Upper lobe of left lung (tissue), 6 donors: Measurements from ENCODE around the gene CDC14A. TPM values are rescaled to one million over a fixed set of nuclear protein-coding genes. Genes with fewer than 3 reads are reported as not detected.

Source experiments
- ATAC-seq, 2 donors: fragments of 200-7000 bp; cut with Tn5 transposase; one replicate each; pipeline ENCODE4 v1.9.1; 2022; ENCODE audit warnings: mild to moderate bottlenecking in 2 of 2, moderate library complexity in 2 of 2; ENCODE audit not compliant: low FRiP score in 2 of 2
- DNase-seq, 2 donors: peaks; one replicate each; pipeline ENCODE4 v3.0.0-alpha.2; 2019 to 2020
- H3K27ac ChIP-seq, 4 donors: fragments of 200-600 bp; sonication (generic); one replicate each; pipeline ENCODE4 v1.5.1; 2016 to 2019
- H3K27me3 ChIP-seq, 4 donors: fragments of 200-600 bp; sonication (generic); one replicate each; pipeline ENCODE4 v1.5.1; 2017 to 2019
- H3K36me3 ChIP-seq, 4 donors: fragments of 200-600 bp; sonication (generic); one replicate each; pipeline ENCODE4 v1.5.1; 2016 to 2019
- H3K4me1 ChIP-seq, 4 donors: fragments of 200-600 bp; sonication (generic); one replicate each; pipeline ENCODE4 v1.5.1; 2018 to 2019
- H3K4me3 ChIP-seq, 4 donors: fragments of 200-600 bp; sonication (generic); one replicate each; pipeline ENCODE4 v1.5.1; 2017 to 2019; ENCODE audit warnings: mild to moderate bottlenecking in 2 of 4, moderate library complexity in 1 of 4
- H3K9me3 ChIP-seq, 4 donors: fragments of 200-600 bp; sonication (generic); one replicate each; pipeline ENCODE4 v1.5.1; 2018 to 2019
- EP300 ChIP-seq, 4 donors: sonication (generic); formaldehyde crosslinking; IDR thresholded peaks; one replicate each; pipeline ENCODE4 v1.5.1; 2017; ENCODE audit warnings: antibody characterized with exemption in 4 of 4, control low read depth in 2 of 4
- POLR2A ChIP-seq, 4 donors: fragments of 450-650 bp; IDR thresholded peaks; one replicate each; pipeline ENCODE4 v1.5.1; 2016 to 2017; ENCODE audit warnings: antibody characterized with exemption in 4 of 4, mild to moderate bottlenecking in 2 of 4
- POLR2AphosphoS5 ChIP-seq, 2 donors: sonication (generic); formaldehyde crosslinking; IDR thresholded peaks; one replicate each; pipeline ENCODE4 v1.5.1; 2017; ENCODE audit warnings: antibody characterized with exemption in 2 of 2
- WGBS, 2 donors: methylation state at CpG; one replicate each; pipeline ENCODE4 v1.1.5; 2017 to 2018; 5-methylcytosine and 5-hydroxymethylcytosine counted together
- total RNA-seq, 6 donors: library from RNA; depleted of rRNA in 4 of 6; stranded (reverse); fragments of >200 nt in 4 of 6; gene quantifications; one replicate each; pipeline versions ENCODE4 v1.1.0 to v1.2.1, GENCODE V29; 2016 to 2021
- TF ChIP-seq, protein P1 (sequence below), 6 experiments: fragments of 450-650 bp in 4 of 6; fragments of 200-600 bp in 2 of 6; sonication (generic) in 2 of 6; IDR thresholded peaks; one replicate each; pipeline ENCODE4 v1.5.1; 2016 to 2019; ENCODE audit warnings: antibody characterized with exemption in 6 of 6
- donor health status: DM: no; HTN: no; CAD: no; lungs with moderate emphysema.
- donor health status: DM: no; HTN: yes; CAD: no; lungs with severe emphysema.

The CDC14A gene
- total RNA-seq, 6 donors from 2014 or later, result 9.6 to 56.6 (median 22.1) TPM

GRCh38 chr1:100482748-100483147 is 130.4 kb downstream of the CDC14A start:
- Histone ChIP-seq H3K4me3 (no peak overlapping the region), H3K9me3 (no peaks in the 10 kb centered on the region), H3K4me1 (no peaks in the 10 kb centered on the region), H3K27ac (no peak overlapping the region), H3K36me3 (peaks cover 0 to 20% (median 0%) of the 10 kb centered on the region in 4 donors), H3K27me3 (no peaks in the 10 kb centered on the region)
- DNase-seq (no peak), ATAC-seq (no peak)
- TF ChIP-seq POLR2A (IDR thresholded peaks at IDR 0.05), result no peak
- no peak for TF ChIP-seq EP300 (IDR thresholded peaks at IDR 0.05)
- no peak for TF ChIP-seq POLR2AphosphoS5 (IDR thresholded peaks at IDR 0.05)
- TF ChIP-seq, protein P1, sequence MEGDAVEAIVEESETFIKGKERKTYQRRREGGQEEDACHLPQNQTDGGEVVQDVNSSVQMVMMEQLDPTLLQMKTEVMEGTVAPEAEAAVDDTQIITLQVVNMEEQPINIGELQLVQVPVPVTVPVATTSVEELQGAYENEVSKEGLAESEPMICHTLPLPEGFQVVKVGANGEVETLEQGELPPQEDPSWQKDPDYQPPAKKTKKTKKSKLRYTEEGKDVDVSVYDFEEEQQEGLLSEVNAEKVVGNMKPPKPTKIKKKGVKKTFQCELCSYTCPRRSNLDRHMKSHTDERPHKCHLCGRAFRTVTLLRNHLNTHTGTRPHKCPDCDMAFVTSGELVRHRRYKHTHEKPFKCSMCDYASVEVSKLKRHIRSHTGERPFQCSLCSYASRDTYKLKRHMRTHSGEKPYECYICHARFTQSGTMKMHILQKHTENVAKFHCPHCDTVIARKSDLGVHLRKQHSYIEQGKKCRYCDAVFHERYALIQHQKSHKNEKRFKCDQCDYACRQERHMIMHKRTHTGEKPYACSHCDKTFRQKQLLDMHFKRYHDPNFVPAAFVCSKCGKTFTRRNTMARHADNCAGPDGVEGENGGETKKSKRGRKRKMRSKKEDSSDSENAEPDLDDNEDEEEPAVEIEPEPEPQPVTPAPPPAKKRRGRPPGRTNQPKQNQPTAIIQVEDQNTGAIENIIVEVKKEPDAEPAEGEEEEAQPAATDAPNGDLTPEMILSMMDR (IDR thresholded peaks at IDR 0.05), result no peak
- WGBS, 2 donors, result 97 to 99% methylated on average over 5 of the region's 5 CpGs

DNA sequence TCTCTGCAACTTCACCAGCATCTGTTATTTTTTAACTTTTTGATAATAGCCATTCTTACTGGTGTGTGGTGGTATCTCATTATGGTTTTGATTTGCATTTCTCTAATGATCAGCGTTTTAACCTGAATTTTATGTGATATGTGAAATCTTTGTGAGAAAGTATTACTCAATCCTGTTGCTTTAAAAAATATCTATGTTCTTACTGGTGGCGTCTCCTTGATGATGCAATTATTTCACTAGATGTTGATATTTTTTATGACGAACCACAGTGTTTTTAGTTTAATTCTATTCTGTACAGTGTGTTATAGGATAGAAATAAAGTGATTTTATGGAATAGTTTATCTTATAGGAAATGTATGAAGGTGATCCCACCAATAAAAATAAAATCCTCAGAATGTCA is 130.9 kb downstream of the CDC14A start:
- Histone ChIP-seq H3K4me1 (no peaks in the 10 kb centered on the region), H3K27me3 (no peaks in the 10 kb centered on the region), H3K4me3 (no peak overlapping the region), H3K36me3 (peaks cover 0 to 20% (median 0%) of the 10 kb centered on the region in 4 donors), H3K27ac (no peak overlapping the region), H3K9me3 (no peaks in the 10 kb centered on the region)
- ATAC-seq, result no peak
- DNase-seq, result no peak
- WGBS, 2 donors, result 73 to 77% methylated on average over 3 of the region's 3 CpGs
- TF ChIP-seq POLR2AphosphoS5 (IDR thresholded peaks at IDR 0.05) (no peak), POLR2A (IDR thresholded peaks at IDR 0.05) (no peak), EP300 (IDR thresholded peaks at IDR 0.05) (no peak)
- TF ChIP-seq, protein P1 (IDR thresholded peaks at IDR 0.05), result no peak

DNA sequence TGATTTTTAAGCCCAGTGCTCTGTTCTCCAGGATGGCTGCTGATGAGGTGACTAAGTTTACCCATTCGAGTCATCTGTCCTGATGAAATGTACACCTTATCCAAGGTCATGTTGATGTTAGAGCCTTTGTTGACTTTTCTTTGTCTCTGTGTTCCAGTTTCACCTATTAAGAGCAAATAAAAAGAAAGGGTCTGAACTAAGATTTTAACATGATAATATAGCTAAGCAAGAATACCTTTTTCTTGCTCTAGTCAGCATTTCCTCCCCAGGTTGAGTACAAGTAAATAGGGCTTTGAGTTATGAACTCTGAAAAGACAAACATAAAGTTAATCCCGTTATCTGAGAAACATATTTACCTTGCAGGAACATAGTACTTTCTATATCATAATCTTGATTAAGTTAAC is 133.6 kb downstream of the CDC14A start:
- Histone ChIP-seq H3K27ac (no peak overlapping the region), H3K4me3 (no peak overlapping the region), H3K4me1 (no peaks in the 10 kb centered on the region), H3K9me3 (no peaks in the 10 kb centered on the region), H3K36me3 (peaks cover 0 to 20% (median 0%) of the 10 kb centered on the region in 4 donors), H3K27me3 (no peaks in the 10 kb centered on the region)
- no peak for TF ChIP-seq POLR2A (IDR thresholded peaks at IDR 0.05)
- TF ChIP-seq, protein P1 (IDR thresholded peaks at IDR 0.05), result no peak
- no peak for TF ChIP-seq POLR2AphosphoS5 (IDR thresholded peaks at IDR 0.05)
- TF ChIP-seq EP300 (IDR thresholded peaks at IDR 0.05), result no peak
- no peak for DNase-seq
- WGBS, 2 donors, result 77 to 81% methylated on average over 2 of the region's 2 CpGs
- no peak for ATAC-seq

GRCh38 chr1:100494393-100495084 is 142.2 kb downstream of the CDC14A start:
- WGBS, 2 donors, result 92 to 96% methylated on average over 4 of the region's 4 CpGs
- Histone ChIP-seq H3K9me3 (no peaks in the 10 kb centered on the region), H3K4me3 (no peak overlapping the region), H3K4me1 (no peaks in the 10 kb centered on the region), H3K27ac (no peak overlapping the region), H3K27me3 (no peaks in the 10 kb centered on the region), H3K36me3 (peaks cover 0 to 49% (median 16%) of the 10 kb centered on the region in 4 donors)
- TF ChIP-seq POLR2A (IDR thresholded peaks at IDR 0.05) (no peak), EP300 (IDR thresholded peaks at IDR 0.05) (no peak), POLR2AphosphoS5 (IDR thresholded peaks at IDR 0.05) (no peak)
- TF ChIP-seq, protein P1 (IDR thresholded peaks at IDR 0.05), result no peak
- ATAC-seq, result no peak
- no peak for DNase-seq

- ATAC-seq, result no peak
- Histone ChIP-seq H3K27ac (no peak overlapping the region), H3K4me1 (no peaks in the 10 kb centered on the region), H3K27me3 (no peaks in the 10 kb centered on the region), H3K9me3 (no peaks in the 10 kb centered on the region), H3K36me3 (peaks cover 0 to 69% (median 24%) of the 10 kb centered on the region in 4 donors), H3K4me3 (no peak overlapping the region)
- TF ChIP-seq, protein P1 (IDR thresholded peaks at IDR 0.05), result no peak
- TF ChIP-seq POLR2A (IDR thresholded peaks at IDR 0.05) (no peak), EP300 (IDR thresholded peaks at IDR 0.05) (no peak), POLR2AphosphoS5 (IDR thresholded peaks at IDR 0.05) (no peak)
- DNase-seq, result no peak
- WGBS, 2 donors, result 87 to 91% methylated on average over 2 of the region's 2 CpGs
Observed at GRCh38 chr1:100496896-100497295, 144.6 kb downstream of the CDC14A start.
